Activated naive CD8-positive, alpha-beta T cell treated with anti-CD3 and anti-CD28 coated beads, Interleukin-2, amount 10 ng/mL, durations not matched to agents 7 days and 5 days (primary cell): ENCODE results near the gene HBE1. TPM values are rescaled to one million over a fixed set of nuclear protein-coding genes. Genes with fewer than 3 reads are reported as not detected.

Experiments
- ATAC-seq: fragments of 150-1000 bp; cut with Tn5 transposase; one replicate; pipeline ENCODE4 v1.10.0; 2021; ENCODE audit warnings: low read depth, moderate library complexity
- POLR2A ChIA-PET: fragments of 350-600 bp; sonication (Branson Sonifier 250); formaldehyde crosslinking; loops from one replicate; lab custom pipeline; 2021; ENCODE audit warnings: antibody characterized with exemption; lab: Charles Lee
- DNase-seq: peaks from one replicate; pipeline ENCODE4 v3.0.0; 2021
- H3K27ac Mint-ChIP-seq: one replicate; pipeline ENCODE4 v1.8.0; 2022; ENCODE audit warnings: mild to moderate bottlenecking, mixed read lengths
- H3K27me3 Mint-ChIP-seq: one replicate; pipeline ENCODE4 v1.8.0; 2022; ENCODE audit warnings: mild to moderate bottlenecking, moderate library complexity, mixed read lengths
- H3K36me3 Mint-ChIP-seq: one replicate; pipeline ENCODE4 v1.8.0; 2021; ENCODE audit warnings: mild to moderate bottlenecking, mixed read lengths
- H3K4me1 Mint-ChIP-seq: one replicate; pipeline ENCODE4 v1.8.0; 2021; ENCODE audit warnings: mixed read lengths
- H3K4me3 Mint-ChIP-seq: one replicate; pipeline ENCODE4 v1.8.0; 2022; ENCODE audit warnings: mild to moderate bottlenecking, moderate library complexity, mixed read lengths
- H3K9me3 Mint-ChIP-seq: one replicate; pipeline ENCODE4 v1.8.0; 2021; ENCODE audit warnings: mixed read lengths
- total RNA-seq, 2 experiments: library from RNA; stranded (reverse); gene quantifications; one replicate each; pipeline ENCODE4 v1.2.3, GENCODE V29; 2021

HBE1 gene
- total RNA-seq, 2 experiments from 2014 or later = not detected

GRCh38 chr11:5291207-5291838, 21.6 kb upstream of the HBE1 start:
- Mint-ChIP-seq H3K9me3 (no peaks in the 10 kb centered on the region), H3K36me3 (no peaks in the 10 kb centered on the region), H3K27ac (no peak overlapping the region), H3K4me1 (no peaks in the 10 kb centered on the region), H3K27me3 (peaks cover 3% of the 10 kb centered on the region), H3K4me3 (no peak overlapping the region)
- ATAC-seq = no peak
- POLR2A ChIA-PET = no interaction called here
- DNase-seq = no peak

- no peaks in the 10 kb centered on the region for H3K4me1 Mint-ChIP-seq
- H3K27ac Mint-ChIP-seq = no peak overlapping the region
- no peaks in the 10 kb centered on the region for H3K9me3 Mint-ChIP-seq
- DNase-seq (no peak), ATAC-seq (no peak)
- no peaks in the 10 kb centered on the region for H3K27me3 Mint-ChIP-seq
- no peak overlapping the region for H3K4me3 Mint-ChIP-seq
- H3K36me3 Mint-ChIP-seq = no peaks in the 10 kb centered on the region
- POLR2A ChIA-PET = no interaction called here
Measured at GRCh38 chr11:5290106-5290505, 20.4 kb upstream of the HBE1 start.

GRCh38 chr11:5289696-5290095, 20.0 kb upstream of the HBE1 start:
- Mint-ChIP-seq H3K4me1 (no peaks in the 10 kb centered on the region), H3K4me3 (no peak overlapping the region), H3K9me3 (no peaks in the 10 kb centered on the region), H3K27ac (no peak overlapping the region), H3K27me3 (no peaks in the 10 kb centered on the region), H3K36me3 (no peaks in the 10 kb centered on the region)
- POLR2A ChIA-PET = no interaction called here
- DNase-seq = no peak
- ATAC-seq = no peak

- no peaks in the 10 kb centered on the region for H3K9me3 Mint-ChIP-seq
- no peaks in the 10 kb centered on the region for H3K4me1 Mint-ChIP-seq
- H3K27me3 Mint-ChIP-seq = no peaks in the 10 kb centered on the region
- DNase-seq (no peak), ATAC-seq (no peak)
- POLR2A ChIA-PET = no interaction called here
- H3K4me3 Mint-ChIP-seq = no peak overlapping the region
- H3K36me3 Mint-ChIP-seq = no peaks in the 10 kb centered on the region
- H3K27ac Mint-ChIP-seq = no peak overlapping the region
Measured at GRCh38 chr11:5288906-5289550, 19.3 kb upstream of the HBE1 start.

- DNase-seq = no peak
- no peak overlapping the region for H3K4me3 Mint-ChIP-seq
- no peaks in the 10 kb centered on the region for H3K27me3 Mint-ChIP-seq
- H3K4me1 Mint-ChIP-seq = no peaks in the 10 kb centered on the region
- POLR2A ChIA-PET = no interaction called here
- no peak overlapping the region for H3K27ac Mint-ChIP-seq
- H3K36me3 Mint-ChIP-seq = no peaks in the 10 kb centered on the region
- no peaks in the 10 kb centered on the region for H3K9me3 Mint-ChIP-seq
- ATAC-seq = no peak
Measured at GRCh38 chr11:5288108-5288905, 18.6 kb upstream of the HBE1 start.

- no peak overlapping the region for H3K4me3 Mint-ChIP-seq
- H3K27ac Mint-ChIP-seq = no peak overlapping the region
Measured at GRCh38 chr11:5286901-5287300, 17.2 kb upstream of the HBE1 start.

GRCh38 chr11:5286351-5286750, 16.6 kb upstream of the HBE1 start:
- ATAC-seq (no peak), DNase-seq (no peak)
- POLR2A ChIA-PET = no interaction called here
- H3K27me3 Mint-ChIP-seq = no peaks in the 10 kb centered on the region
- H3K9me3 Mint-ChIP-seq = no peaks in the 10 kb centered on the region
- no peak overlapping the region for H3K4me3 Mint-ChIP-seq
- no peaks in the 10 kb centered on the region for H3K36me3 Mint-ChIP-seq
- H3K27ac Mint-ChIP-seq = no peak overlapping the region
- H3K4me1 Mint-ChIP-seq = no peaks in the 10 kb centered on the region

More at GRCh38 chr11:5286901-5287300, 17.2 kb upstream of the HBE1 start:
- no peaks in the 10 kb centered on the region for H3K36me3 Mint-ChIP-seq
- H3K9me3 Mint-ChIP-seq = no peaks in the 10 kb centered on the region
- H3K27me3 Mint-ChIP-seq = no peaks in the 10 kb centered on the region
- DNase-seq = no peak
- H3K4me1 Mint-ChIP-seq = no peaks in the 10 kb centered on the region
- ATAC-seq = no peak
- POLR2A ChIA-PET = no interaction called here

- H3K4me1 Mint-ChIP-seq = no peaks in the 10 kb centered on the region
Measured at GRCh38 chr11:5285703-5286340, 16.1 kb upstream of the HBE1 start.

GRCh38 chr11:5284637-5285036, 14.9 kb upstream of the HBE1 start:
- H3K4me3 Mint-ChIP-seq = no peak overlapping the region
- no peaks in the 10 kb centered on the region for H3K27me3 Mint-ChIP-seq
- POLR2A ChIA-PET = no interaction called here
- DNase-seq (no peak), ATAC-seq (no peak)
- H3K4me1 Mint-ChIP-seq = no peaks in the 10 kb centered on the region
- no peaks in the 10 kb centered on the region for H3K9me3 Mint-ChIP-seq
- no peak overlapping the region for H3K27ac Mint-ChIP-seq
- no peaks in the 10 kb centered on the region for H3K36me3 Mint-ChIP-seq

More at GRCh38 chr11:5285703-5286340, 16.1 kb upstream of the HBE1 start:
- no peak for ATAC-seq
- Mint-ChIP-seq H3K27ac (no peak overlapping the region), H3K27me3 (no peaks in the 10 kb centered on the region), H3K4me3 (no peak overlapping the region), H3K36me3 (no peaks in the 10 kb centered on the region), H3K9me3 (no peaks in the 10 kb centered on the region)
- DNase-seq = no peak
- POLR2A ChIA-PET = no interaction called here

- POLR2A ChIA-PET = no interaction called here
- H3K27ac Mint-ChIP-seq = no peak overlapping the region
- no peaks in the 10 kb centered on the region for H3K4me1 Mint-ChIP-seq
- ATAC-seq (no peak), DNase-seq (no peak)
- no peaks in the 10 kb centered on the region for H3K36me3 Mint-ChIP-seq
- no peak overlapping the region for H3K4me3 Mint-ChIP-seq
- H3K9me3 Mint-ChIP-seq = no peaks in the 10 kb centered on the region
- H3K27me3 Mint-ChIP-seq = no peaks in the 10 kb centered on the region
Measured at GRCh38 chr11:5283882-5284281, 14.1 kb upstream of the HBE1 start.

- H3K4me1 Mint-ChIP-seq = no peaks in the 10 kb centered on the region
- ATAC-seq (no peak), DNase-seq (no peak)
- POLR2A ChIA-PET = no interaction called here
- no peak overlapping the region for H3K27ac Mint-ChIP-seq
- H3K27me3 Mint-ChIP-seq = no peaks in the 10 kb centered on the region
- no peaks in the 10 kb centered on the region for H3K36me3 Mint-ChIP-seq
- H3K9me3 Mint-ChIP-seq = no peaks in the 10 kb centered on the region
- no peak overlapping the region for H3K4me3 Mint-ChIP-seq
Measured at GRCh38 chr11:5283086-5283485, 13.3 kb upstream of the HBE1 start.

- H3K4me3 Mint-ChIP-seq = no peak overlapping the region
- ATAC-seq (no peak), DNase-seq (no peak)
- no peaks in the 10 kb centered on the region for H3K4me1 Mint-ChIP-seq
- POLR2A ChIA-PET = no interaction called here
- H3K27me3 Mint-ChIP-seq = no peaks in the 10 kb centered on the region
- H3K27ac Mint-ChIP-seq = no peak overlapping the region
- no peaks in the 10 kb centered on the region for H3K36me3 Mint-ChIP-seq
- no peaks in the 10 kb centered on the region for H3K9me3 Mint-ChIP-seq
Measured at GRCh38 chr11:5282628-5283027, 12.9 kb upstream of the HBE1 start.

GRCh38 chr11:5281596-5281995, 11.9 kb upstream of the HBE1 start:
- Mint-ChIP-seq H3K27me3 (no peaks in the 10 kb centered on the region), H3K27ac (no peak overlapping the region), H3K4me1 (no peaks in the 10 kb centered on the region), H3K36me3 (no peaks in the 10 kb centered on the region), H3K4me3 (no peak overlapping the region), H3K9me3 (no peaks in the 10 kb centered on the region)
- ATAC-seq (no peak), DNase-seq (no peak)
- POLR2A ChIA-PET = no interaction called here
